SK-N-SH treated with all-trans-retinoic acid at 6 μM for 48 hours (cell line): ENCODE results near the gene NOL9.

Experiments used
- ARNTL ChIP-seq: fragments of 450-650 bp; formaldehyde crosslinking; IDR thresholded peaks from 2 replicates; pipeline ENCODE4 v1.5.0; 2020; ENCODE audit warnings: low read depth, mild to moderate bottlenecking, moderate library complexity, borderline replicate concordance
- CREB5 ChIP-seq: fragments of 250-450 bp; sonication (Bioruptor Pico); IDR thresholded peaks from 2 replicates; pipeline ENCODE4 v1.5.1; 2020; ENCODE audit warnings: low read depth, mild to moderate bottlenecking, moderate library complexity
- CSDC2 ChIP-seq: fragments of 250-450 bp; sonication (Bioruptor Pico); IDR thresholded peaks from 2 replicates; pipeline ENCODE4 v1.5.0; 2020; ENCODE audit warnings: mild to moderate bottlenecking, moderate library complexity
- ESRRG ChIP-seq: fragments of 250-450 bp; sonication (Bioruptor Pico); IDR thresholded peaks from 2 replicates; pipeline ENCODE4 v1.6.1; 2021; ENCODE audit warnings: mild to moderate bottlenecking
- GLIS3 ChIP-seq: fragments of 250-450 bp; sonication (Bioruptor Pico); IDR thresholded peaks from 2 replicates; pipeline ENCODE4 v1.5.0; 2020; ENCODE audit warnings: mild to moderate bottlenecking, moderate library complexity
- OSR1 ChIP-seq: fragments of 250-450 bp; sonication (Bioruptor Pico); IDR thresholded peaks from 2 replicates; pipeline ENCODE4 v1.8.0; 2022; ENCODE audit warnings: moderate library complexity, mild to moderate bottlenecking, inconsistent platforms
- PATZ1 ChIP-seq: fragments of 250-450 bp; sonication (Bioruptor Pico); IDR thresholded peaks from 2 replicates; pipeline ENCODE4 v1.8.0; 2020; ENCODE audit warnings: mild to moderate bottlenecking, moderate library complexity, borderline replicate concordance
- RARB ChIP-seq: fragments of 250-450 bp; sonication (Bioruptor Pico); IDR thresholded peaks from 2 replicates; pipeline ENCODE4 v1.8.0; 2021; ENCODE audit warnings: mild to moderate bottlenecking, moderate library complexity
- TOX ChIP-seq: fragments of 250-450 bp; sonication (Bioruptor Pico); IDR thresholded peaks from 2 replicates; pipeline ENCODE4 v1.8.0; 2021; ENCODE audit warnings: mild to moderate bottlenecking, moderate library complexity, borderline replicate concordance
- ZFP3 ChIP-seq: fragments of 250-450 bp; sonication (Bioruptor Pico); IDR thresholded peaks from 2 replicates; pipeline ENCODE4 v1.5.0; 2020; ENCODE audit warnings: mild to moderate bottlenecking, moderate library complexity
- ZNF565 ChIP-seq: fragments of 450-650 bp; formaldehyde crosslinking; conservative IDR thresholded peaks from 2 replicates; pipeline ENCODE4 v1.5.0; 2020; ENCODE audit warnings: low read depth, mild to moderate bottlenecking, moderate library complexity
- ZNF8 ChIP-seq: fragments of 450-650 bp; formaldehyde crosslinking; IDR thresholded peaks from 2 replicates; pipeline ENCODE4 v1.5.0; 2020; ENCODE audit warnings: mild to moderate bottlenecking, moderate library complexity

- TF ChIP-seq GLIS3 (CRISPR knock-in tag) (no peak), CREB5 (no peak), ZNF565 (no peak), PATZ1 (CRISPR knock-in tag) (no peak), ARNTL (CRISPR knock-in tag) (no peak), CSDC2 (CRISPR knock-in tag) (no peak), TOX (CRISPR knock-in tag) (no peak), ZFP3 (CRISPR knock-in tag) (no peak), ZNF8 (CRISPR knock-in tag) (no peak), RARB (CRISPR knock-in tag) (no peak), ESRRG (no peak), OSR1 (CRISPR knock-in tag) (no peak)
These were observed 81.9 kb downstream of the NOL9 start for GRCh38 chr1:6472391-6472790.
